H1 (cell line): Measurements from ENCODE around the gene SEC23IP. TPM values are rescaled to one million over a fixed set of nuclear protein-coding genes. Genes with fewer than 3 reads are reported as not detected.

Experiments
- CTCF ChIA-PET: fragments of 300-600 bp; sonication (Branson Sonifier 250); formaldehyde crosslinking; loops from one replicate; lab custom pipeline; 2021; ENCODE audit not compliant: partially characterized antibody; lab: Charles Lee
- POLR2A ChIA-PET: fragments of 300-600 bp; sonication (Branson Sonifier 250); formaldehyde crosslinking; loops from one replicate; lab custom pipeline; 2021; ENCODE audit warnings: inconsistent platforms; ENCODE audit not compliant: partially characterized antibody; lab: Charles Lee
- DNase-seq, 2 experiments: peaks; one replicate each; pipeline versions ENCODE4 v3.0.0 to v3.0.0-alpha.2; 2010 to 2022; ENCODE audit warnings: low spot score in 2 of 2, low read depth in 1 of 2, mixed read lengths in 1 of 2
- FAIRE-seq: peaks from 2 replicates; lab custom pipeline; 2011; peaks lifted over from hg19 to GRCh38; lab: Jason Lieb, UNC
- H2AFZ ChIP-seq: 2 replicates; pipeline ENCODE4 v1.8.1; 2012; ENCODE audit warnings: low read length, inconsistent platforms
- H2AK5ac ChIP-seq: 2 replicates; pipeline ENCODE4 v1.6.1; 2013; ENCODE audit warnings: low read depth, low read length
- H2BK120ac ChIP-seq: replicated peaks from 2 replicates; pipeline ENCODE3; 2013; ENCODE audit warnings: low read depth, low read length, inconsistent platforms
- H2BK12ac ChIP-seq: 2 replicates; pipeline ENCODE4 v1.6.1; 2013; ENCODE audit warnings: low read depth, low read length
- H2BK15ac ChIP-seq: 2 replicates; pipeline ENCODE4 v1.6.1; 2013; ENCODE audit warnings: low read length
- H2BK20ac ChIP-seq: 2 replicates; pipeline ENCODE4 v1.6.1; 2013; ENCODE audit warnings: low read length
- H2BK5ac ChIP-seq: 2 replicates; pipeline ENCODE4 v1.6.1; 2013; ENCODE audit warnings: low read depth, low read length
- H3K14ac ChIP-seq: 2 replicates; pipeline ENCODE4 v1.6.1; 2013; ENCODE audit warnings: inconsistent platforms; ENCODE audit not compliant: insufficient read length
- H3K18ac ChIP-seq: 2 replicates; pipeline ENCODE4 v1.6.1; 2013; ENCODE audit warnings: low read length; ENCODE audit errors: extremely low read depth
- H3K23ac ChIP-seq: 2 replicates; pipeline ENCODE4 v1.6.1; 2013; ENCODE audit warnings: inconsistent platforms; ENCODE audit not compliant: insufficient read length
- H3K23me2 ChIP-seq: 2 replicates; pipeline ENCODE4 v1.6.1; 2013; ENCODE audit warnings: low read depth, low read length
- H3K27ac ChIP-seq: 2 replicates; pipeline ENCODE4 v1.6.1; 2011; ENCODE audit warnings: low read depth, low read length, inconsistent platforms
- H3K27me3 ChIP-seq, 4 experiments: replicated peaks in 1 of 4; 1 replicate in 1 of 4; 2 replicates in 3 of 4; pipeline versions ENCODE4 v1.6.1 to v1.8.1; 2011 to 2013; ENCODE audit warnings: low read length in 3 of 4, mild to moderate bottlenecking in 3 of 4, inconsistent platforms in 2 of 4, mixed read lengths in 2 of 4, moderate library complexity in 1 of 4; ENCODE audit not compliant: control insufficient read depth in 3 of 4, insufficient read depth in 3 of 4; ENCODE audit errors: extremely low read depth in 1 of 4
- H3K36me3 ChIP-seq, 4 experiments: 2 replicates each; pipeline versions ENCODE4 v1.6.1 to v1.8.1; 2011 to 2013; ENCODE audit warnings: mild to moderate bottlenecking in 4 of 4, low read length in 3 of 4, moderate library complexity in 2 of 4, control low read depth in 1 of 4, inconsistent platforms in 1 of 4; ENCODE audit not compliant: insufficient read depth in 4 of 4, control insufficient read depth in 2 of 4
- H3K4ac ChIP-seq: replicated peaks from 2 replicates; pipeline ENCODE3; 2013; ENCODE audit warnings: low read length, low read depth, mixed read lengths, inconsistent platforms; ENCODE audit not compliant: insufficient read length
- H3K4me1 ChIP-seq, 4 experiments: replicated peaks in 1 of 4; 1 replicate in 1 of 4; 2 replicates in 3 of 4; pipeline versions ENCODE4 v1.6.1 to v1.8.1; 2011 to 2013; ENCODE audit warnings: low read length in 3 of 4, inconsistent platforms in 2 of 4, mixed read lengths in 1 of 4; ENCODE audit not compliant: insufficient read depth in 4 of 4, control insufficient read depth in 3 of 4
- H3K4me2 ChIP-seq, 2 experiments: 2 replicates each; pipeline versions ENCODE4 v1.6.1 to v1.8.1; 2011 to 2013; ENCODE audit warnings: low read depth in 2 of 2, low read length in 2 of 2, control low read depth in 1 of 2, inconsistent platforms in 1 of 2, mild to moderate bottlenecking in 1 of 2; ENCODE audit not compliant: insufficient read depth in 1 of 2
- H3K4me3 ChIP-seq, 4 experiments: fragments of 200-600, 300-600 bp in 1 of 4; sonication (generic), shearing (Covaris generic), sonication (Bioruptor Twin) in 1 of 4; 2 replicates each; pipeline versions ENCODE4 v1.5.1 to v1.8.1; 2011 to 2016; ENCODE audit warnings: low read length in 4 of 4, low read depth in 3 of 4, control low read depth in 2 of 4, inconsistent platforms in 2 of 4, mild to moderate bottlenecking in 2 of 4, mixed read lengths in 1 of 4, moderate library complexity in 1 of 4; ENCODE audit not compliant: insufficient read depth in 2 of 4; ENCODE audit errors: extremely low read depth in 1 of 4
- H3K56ac ChIP-seq: replicated peaks from 2 replicates; pipeline ENCODE3; 2013; ENCODE audit warnings: low read depth, mild to moderate bottlenecking, mixed read lengths, low read length, inconsistent platforms; ENCODE audit not compliant: insufficient read length
- H3K79me1 ChIP-seq: 2 replicates; pipeline ENCODE4 v1.6.1; 2013; ENCODE audit warnings: low read depth, low read length, control low read depth
- H3K79me2 ChIP-seq, 2 experiments: 2 replicates each; pipeline versions ENCODE4 v1.6.1 to v1.8.1; 2012 to 2013; ENCODE audit warnings: low read length in 2 of 2, mild to moderate bottlenecking in 2 of 2, inconsistent platforms in 1 of 2; ENCODE audit not compliant: insufficient read depth in 2 of 2, control insufficient read depth in 1 of 2
- H3K9ac ChIP-seq, 4 experiments: replicated peaks in 1 of 4; 1 replicate in 1 of 4; 2 replicates in 3 of 4; pipeline versions ENCODE4 v1.6.1 to v1.8.1; 2011 to 2013; ENCODE audit warnings: low read depth in 3 of 4, low read length in 3 of 4, control low read depth in 2 of 4, mild to moderate bottlenecking in 2 of 4, moderate library complexity in 2 of 4, inconsistent platforms in 1 of 4; ENCODE audit errors: extremely low read depth in 1 of 4
- H3K9me3 ChIP-seq, 2 experiments: 2 replicates each; pipeline versions ENCODE4 v1.6.1 to v1.8.1; 2012 to 2013; ENCODE audit warnings: mild to moderate bottlenecking in 2 of 2, moderate library complexity in 2 of 2, control low read depth in 1 of 2, inconsistent platforms in 1 of 2, low read depth in 1 of 2, low read length in 1 of 2, mixed read lengths in 1 of 2; ENCODE audit not compliant: insufficient read depth in 2 of 2
- H4K20me1 ChIP-seq, 2 experiments: replicated peaks in 1 of 2; 2 replicates each; pipeline versions ENCODE3 to v1.8.1; 2011 to 2013; ENCODE audit warnings: inconsistent platforms in 2 of 2, low read length in 2 of 2, mild to moderate bottlenecking in 1 of 2; ENCODE audit not compliant: insufficient read depth in 2 of 2, control insufficient read depth in 1 of 2
- H4K5ac ChIP-seq: 2 replicates; pipeline ENCODE4 v1.6.1; 2013; ENCODE audit warnings: low read length, low read depth, mixed read lengths, inconsistent platforms; ENCODE audit not compliant: insufficient read length
- H4K8ac ChIP-seq: 2 replicates; pipeline ENCODE4 v1.8.0; 2013; ENCODE audit warnings: mild to moderate bottlenecking, moderate library complexity, low read length, inconsistent platforms; ENCODE audit not compliant: insufficient read depth; ENCODE audit errors: extremely low read depth
- H4K91ac ChIP-seq: replicated peaks from 2 replicates; pipeline ENCODE3; 2013; ENCODE audit warnings: low read length, mixed read lengths, inconsistent platforms; ENCODE audit not compliant: insufficient read length
- ATF2 ChIP-seq: IDR thresholded peaks from 2 replicates; pipeline ENCODE4 v1.6.1; 2012; ENCODE audit warnings: low read length, inconsistent platforms
- ATF3 ChIP-seq: IDR thresholded peaks from 2 replicates; pipeline ENCODE4 v1.6.1; 2011; ENCODE audit warnings: low read depth, mild to moderate bottlenecking, low read length; ENCODE audit not compliant: insufficient read depth
- CTCF ChIP-seq, 3 experiments: IDR thresholded peaks; 1 replicate in 2 of 3; 2 replicates in 1 of 3; pipeline versions ENCODE4 v1.5.1 to v1.6.1; 2011; ENCODE audit warnings: low read length in 3 of 3, mild to moderate bottlenecking in 3 of 3, inconsistent platforms in 2 of 3, low read depth in 1 of 3, moderate library complexity in 1 of 3; ENCODE audit not compliant: insufficient read depth in 1 of 3; ENCODE audit errors: control extremely low read depth in 1 of 3
- HDAC2 ChIP-seq, 2 experiments: fragments of 300-600 bp in 1 of 2; sonication (generic) in 1 of 2; IDR thresholded peaks; 2 replicates each; pipeline ENCODE4 v1.6.1; 2011 to 2012; ENCODE audit warnings: low read depth in 2 of 2, low read length in 2 of 2, mild to moderate bottlenecking in 2 of 2, moderate library complexity in 2 of 2, borderline replicate concordance in 1 of 2, inconsistent platforms in 1 of 2
- KDM4A ChIP-seq: IDR thresholded peaks from one replicate; pipeline ENCODE4 v1.7.1; 2012; ENCODE audit warnings: low read depth, mild to moderate bottlenecking, moderate library complexity, low read length, inconsistent platforms; ENCODE audit not compliant: severe bottlenecking
- NANOG ChIP-seq: IDR thresholded peaks from 2 replicates; pipeline ENCODE4 v1.6.1; 2011; ENCODE audit warnings: low read length, low read depth, mild to moderate bottlenecking, inconsistent platforms; ENCODE audit not compliant: insufficient read depth, poor library complexity, severe bottlenecking
- POLR2A ChIP-seq, 2 experiments: IDR thresholded peaks; 1 replicate in 1 of 2; 2 replicates in 1 of 2; pipeline ENCODE4 v1.6.1; 2011; ENCODE audit warnings: low read depth in 2 of 2, low read length in 2 of 2, mild to moderate bottlenecking in 2 of 2; ENCODE audit errors: control extremely low read depth in 1 of 2
- RBBP5 ChIP-seq: IDR thresholded peaks from 2 replicates; pipeline ENCODE4 v1.7.1; 2012; ENCODE audit warnings: low read depth, mild to moderate bottlenecking, inconsistent platforms, low read length, moderate library complexity, borderline replicate concordance
- SP2 ChIP-seq: IDR thresholded peaks from 2 replicates; pipeline ENCODE4 v1.6.1; 2012; ENCODE audit warnings: mild to moderate bottlenecking, low read length, inconsistent platforms
- polyA plus RNA-seq, 7 experiments: library from polyadenylated mRNA; depleted of rRNA in 3 of 7; stranded (reverse) in 5 of 7; unstranded in 2 of 7; fragments of >200 nt in 5 of 7; fragments of 200-250 nt in 2 of 7; gene quantifications; 1 replicate in 5 of 7; 2 replicates in 1 of 7; 4 replicates in 1 of 7; pipeline versions ENCODE4 v1.2.1 to v1.2.3, GENCODE V29; 2011 to 2013; ENCODE audit warnings: missing spikeins in 2 of 7, mixed read lengths in 2 of 7
- total RNA-seq: library from RNA; stranded (reverse); fragmentation: NEBNext Ultra II Directional; extraction: Animal tissue kit (Norgen Biotek cat#: 25700); gene quantifications from 2 replicates; pipeline ENCODE4 v1.2.1, GENCODE V29; 2021

The SEC23IP gene
- total and polyA plus RNA-seq, 2 of the 8 experiments (the other 6 are each of a cell fraction or from before 2014, with no cell fraction given): 29.0 to 105 TPM

- Histone ChIP-seq H3K9ac (no peak overlapping the region), H3K23me2 (no peaks in the 10 kb centered on the region), H3K4ac (no peak overlapping the region), H3K9me3 (no peaks in the 10 kb centered on the region), H3K4me2 (no peak overlapping the region), H4K20me1 (peaks cover 0 to 6% of the 10 kb centered on the region in 2 experiments), H2BK15ac (no peak overlapping the region), H3K4me1 (no peaks in the 10 kb centered on the region), H3K27ac (no peak overlapping the region), H2BK5ac (no peak overlapping the region), H2BK120ac (no peak overlapping the region), H3K36me3 (peaks cover 6 to 70% (median 33%) of the 10 kb centered on the region in 4 experiments; a peak in 7 of 8 replicates), H2AK5ac (no peak overlapping the region), H3K4me3 (no peak overlapping the region), H2BK12ac (no peak overlapping the region), H4K5ac (no peak overlapping the region), H3K23ac (no peak overlapping the region)
- ChIA-PET POLR2A (no interaction called here), CTCF (no interaction called here)
- FAIRE-seq: no peak
- DNase-seq: no peak
- TF ChIP-seq ATF2 (no peak), POLR2A (IDR thresholded peaks at IDR 0.05; ENCODE audit: control extremely low read depth in 1 of 2, low read depth in 2 of 2, low read length in 2 of 2) (no peak), RBBP5 (no peak), KDM4A (no peak), CTCF (IDR thresholded peaks at IDR 0.05; ENCODE audit: control extremely low read depth in 1 of 3, insufficient read depth in 1 of 3, low read depth in 1 of 3, low read length in 3 of 3) (no peak), SP2 (no peak), NANOG (no peak), HDAC2 (IDR thresholded peaks at IDR 0.05; ENCODE audit: borderline replicate concordance in 1 of 2, low read depth in 2 of 2, low read length in 2 of 2) (no peak), ATF3 (no peak)
- TF ChIP-seq, all 59 proteins: peak for 0
- Histone ChIP-seq H4K8ac (no peak overlapping the region), H2AFZ (no peak overlapping the region), H3K14ac (no peak overlapping the region), H4K91ac (no peak overlapping the region), H3K27me3 (no peaks in the 10 kb centered on the region), H2BK20ac (no peak overlapping the region), H3K79me1 (0 out of 2 replicates have a peak, but pooled peaks cover 2% of the 10 kb centered on the region), H3K18ac (no peak overlapping the region), H3K79me2 (no peaks in the 10 kb centered on the region; a peak in 1 of 4 replicates), H3K56ac (no peak overlapping the region)
These were observed 15.6 kb downstream of the SEC23IP start for GRCh38 chr10:119908166-119908565.
